IPS DF 6.9 (cell line): ENCODE results near the gene FBXO40.

Source experiments
- DNase-seq: peaks from one replicate; pipeline ENCODE4 v3.0.0-alpha.2; 2013; ENCODE audit warnings: low read depth, low spot score
- H3K27ac ChIP-seq: one replicate; pipeline ENCODE4 v1.5.1; 2013; ENCODE audit warnings: low read length, control low read depth
- H3K27me3 ChIP-seq: 2 replicates; pipeline ENCODE4 v1.6.1; 2013; ENCODE audit warnings: mild to moderate bottlenecking, low read length; ENCODE audit not compliant: control insufficient read depth, insufficient read depth
- H3K36me3 ChIP-seq: 2 replicates; pipeline ENCODE4 v1.6.1; 2013; ENCODE audit warnings: low read length; ENCODE audit not compliant: control insufficient read depth, insufficient read depth
- H3K4me1 ChIP-seq: 2 replicates; pipeline ENCODE4 v1.6.1; 2013; ENCODE audit warnings: low read length; ENCODE audit not compliant: control insufficient read depth, insufficient read depth
- H3K4me3 ChIP-seq: 2 replicates; pipeline ENCODE4 v1.5.1; 2013; ENCODE audit warnings: mild to moderate bottlenecking, low read length
- H3K9me3 ChIP-seq: 2 replicates; pipeline ENCODE4 v1.6.1; 2013; ENCODE audit warnings: low read length, inconsistent platforms; ENCODE audit not compliant: control insufficient read depth, insufficient read depth
- WGBS: extraction: QIAGEN DNeasy Blood & Tissue Kit; methylation state at CpG from one replicate; pipeline ENCODE4 v1.1.7; 2013; ENCODE audit warnings: mixed read lengths, missing lambda C conversion rate; ENCODE audit not compliant: insufficient read length, insufficient coverage; 5-methylcytosine and 5-hydroxymethylcytosine counted together

FBXO40 gene

GRCh38 chr3:121648219-121648958 lies 55.2 kb downstream of the FBXO40 start:
- DNase-seq = no peak
- no peaks in the 10 kb centered on the region for H3K27me3 ChIP-seq
- H3K4me1 ChIP-seq = peaks cover 2% of the 10 kb centered on the region; the same call in 1 of the 2 replicates
- no peak overlapping the region for H3K4me3 ChIP-seq
- WGBS = no CpG with 5 or more reads among the region's 6 CpGs
- H3K27ac ChIP-seq = no peak overlapping the region
- H3K9me3 ChIP-seq = no peaks in the 10 kb centered on the region
- H3K36me3 ChIP-seq = no peaks in the 10 kb centered on the region

GRCh38 chr3:121649645-121650044 lies 56.5 kb downstream of the FBXO40 start:
- H3K4me1 ChIP-seq = no peaks in the 10 kb centered on the region
- H3K36me3 ChIP-seq = no peaks in the 10 kb centered on the region
- no peak overlapping the region for H3K4me3 ChIP-seq
- no peaks in the 10 kb centered on the region for H3K9me3 ChIP-seq
- H3K27me3 ChIP-seq = no peaks in the 10 kb centered on the region
- no peak for DNase-seq
- H3K27ac ChIP-seq = no peak overlapping the region

- DNase-seq = no peak
- Histone ChIP-seq H3K36me3 (no peaks in the 10 kb centered on the region), H3K4me1 (no peaks in the 10 kb centered on the region), H3K27me3 (no peaks in the 10 kb centered on the region), H3K4me3 (no peak overlapping the region), H3K27ac (no peak overlapping the region), H3K9me3 (no peaks in the 10 kb centered on the region)
Observed at GRCh38 chr3:121651684-121652083, 58.5 kb downstream of the FBXO40 start.

GRCh38 chr3:121654493-121655385 lies 61.6 kb downstream of the FBXO40 start:
- H3K36me3 ChIP-seq = no peaks in the 10 kb centered on the region
- no peaks in the 10 kb centered on the region for H3K4me1 ChIP-seq
- no peaks in the 10 kb centered on the region for H3K9me3 ChIP-seq
- no peaks in the 10 kb centered on the region for H3K27me3 ChIP-seq
- no CpG with 5 or more reads among the region's 6 CpGs for WGBS
- no peak overlapping the region for H3K27ac ChIP-seq
- no peak overlapping the region for H3K4me3 ChIP-seq
- no peak for DNase-seq

GRCh38 chr3:121658716-121659435 lies 65.7 kb downstream of the FBXO40 start:
- H3K27me3 ChIP-seq = no peaks in the 10 kb centered on the region
- no peaks in the 10 kb centered on the region for H3K9me3 ChIP-seq
- DNase-seq = no peak
- no peak overlapping the region for H3K27ac ChIP-seq
- H3K36me3 ChIP-seq = no peaks in the 10 kb centered on the region
- H3K4me1 ChIP-seq = peaks cover 3% of the 10 kb centered on the region; the same call in 1 of the 2 replicates
- H3K4me3 ChIP-seq = no peak overlapping the region
- no CpG with 5 or more reads among the region's 6 CpGs for WGBS

GRCh38 chr3:121659586-121659985 lies 66.4 kb downstream of the FBXO40 start:
- no peaks in the 10 kb centered on the region for H3K27me3 ChIP-seq
- no peak overlapping the region for H3K27ac ChIP-seq
- no peak for DNase-seq
- H3K4me3 ChIP-seq = no peak overlapping the region
- peaks cover 3% of the 10 kb centered on the region; the same call in 1 of the 2 replicates for H3K4me1 ChIP-seq
- H3K9me3 ChIP-seq = no peaks in the 10 kb centered on the region
- no CpG with 5 or more reads among the region's 3 CpGs for WGBS
- H3K36me3 ChIP-seq = no peaks in the 10 kb centered on the region

- no CpG with 5 or more reads among the region's 9 CpGs for WGBS
- Histone ChIP-seq H3K27me3 (no peaks in the 10 kb centered on the region), H3K36me3 (peaks cover 3% of the 10 kb centered on the region; the same call in 1 of the 2 replicates), H3K4me1 (peaks cover 3% of the 10 kb centered on the region; the same call in 1 of the 2 replicates), H3K9me3 (no peaks in the 10 kb centered on the region), H3K4me3 (no peak within 1 kb of the TSS), H3K27ac (no peak within 1 kb of the TSS)
- no peak for DNase-seq
Observed at GRCh38 chr3:121660356-121661171, 67.4 kb downstream of the FBXO40 start, which contains the start of gene HCLS1. HCLS1 (minus strand) TSS chr3:121660903; CDS start chr3:121658347, 2,556 bp downstream.

- H3K36me3 ChIP-seq = peaks cover 3% of the 10 kb centered on the region; the same call in 1 of the 2 replicates
- H3K9me3 ChIP-seq = no peaks in the 10 kb centered on the region
- H3K27me3 ChIP-seq = no peaks in the 10 kb centered on the region
- DNase-seq = no peak
- H3K27ac ChIP-seq = no peak overlapping the region
- WGBS = no CpG with 5 or more reads among the region's 6 CpGs
- H3K4me3 ChIP-seq = no peak overlapping the region
- peaks cover 3% of the 10 kb centered on the region; the same call in 1 of the 2 replicates for H3K4me1 ChIP-seq
Observed at GRCh38 chr3:121661376-121661775, 68.2 kb downstream of the FBXO40 start.

GRCh38 chr3:121662742-121663141 lies 69.6 kb downstream of the FBXO40 start:
- Histone ChIP-seq H3K9me3 (no peaks in the 10 kb centered on the region), H3K4me1 (peaks cover 3% of the 10 kb centered on the region; the same call in 1 of the 2 replicates), H3K27ac (no peak overlapping the region), H3K27me3 (no peaks in the 10 kb centered on the region), H3K4me3 (no peak overlapping the region), H3K36me3 (peaks cover 3% of the 10 kb centered on the region; the same call in 1 of the 2 replicates)
- DNase-seq = no peak
